ENCODE measurements around the gene RAB9A. TPM values are rescaled to one million over a fixed set of nuclear protein-coding genes. Genes with fewer than 3 reads are reported as not detected.
"Not testable (repeated sequence)": the region's sequence is repeated elsewhere in the genome, so short reads cannot be mapped to it uniquely, and the experiment has no call there.

Gene RAB9A
- total and polyA plus RNA-seq, 2 donors (not counting 3 experiments of a cell fraction or from before 2014, with no cell fraction given): 11.5 to 19.2 TPM

GRCh38 chrX:13669246-13669737, 19.6 kb upstream of the RAB9A start:
- POLR2A ChIA-PET: no interaction called here
- H3K27ac ChIP-seq (ENCODE audit: insufficient read depth, low read depth, low read length): no peak overlapping the region
- no peak overlapping the region for H2AFZ ChIP-seq (ENCODE audit: low read depth, low read length)

DNA sequence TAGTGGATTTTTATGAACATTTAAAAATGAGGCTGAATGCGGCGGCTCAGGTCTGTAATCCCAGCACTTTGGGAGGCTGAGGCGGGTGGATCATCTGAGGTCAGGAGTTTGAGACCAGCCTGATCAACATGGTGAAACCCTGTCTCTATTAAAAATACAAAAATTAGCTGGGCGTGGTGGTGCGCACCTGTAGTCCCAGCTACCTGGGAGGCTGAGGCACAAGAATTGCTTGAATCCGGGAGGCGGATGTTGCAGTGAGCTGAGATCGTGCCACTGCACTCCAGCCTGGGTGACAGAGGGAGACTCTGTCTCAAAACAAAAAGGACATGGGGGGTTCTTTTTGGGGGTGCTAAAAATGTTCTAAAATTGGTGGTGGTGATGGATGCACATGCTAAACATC, 19.2 kb upstream of the RAB9A start:
- H3K36me3 ChIP-seq (ENCODE audit: control insufficient read depth in 2 of 2, extremely low read depth in 1 of 2, insufficient read depth in 2 of 2, low read length in 2 of 2); H2AFZ ChIP-seq (ENCODE audit: low read depth, low read length); H3K4me2 ChIP-seq (ENCODE audit: insufficient read depth, low read length); POLR2A ChIA-PET; H3K9ac ChIP-seq (replicated peaks; ENCODE audit: extremely low read depth, insufficient read depth, low read length); DNase-seq (ENCODE audit: low read depth, low spot score); H3K4me1 ChIP-seq (ENCODE audit: control insufficient read depth, extremely low read depth, insufficient read depth, low read length); H3K9me1 ChIP-seq (replicated peaks; ENCODE audit: control insufficient read depth, extremely low read depth, insufficient read depth, low read length); H3K27ac ChIP-seq (ENCODE audit: insufficient read depth, low read depth, low read length); H3K9me3 ChIP-seq (replicated peaks; ENCODE audit: control insufficient read depth, insufficient read depth, low read length); BruUV-seq (replicated peaks); intact Hi-C loops (cut with micrococcal nuclease); FAIRE-seq; H3K4me3 ChIP-seq (replicated peaks in 1 of 3; ENCODE audit: insufficient read depth in 1 of 3, low read depth in 1 of 3, low read length in 3 of 3); H3K79me2 ChIP-seq (ENCODE audit: control insufficient read depth, insufficient read depth, low read length); dilution Hi-C loops (cut with MboI; ENCODE audit: extremely low pct_ligation_motif_present, low sequenced_read_pairs); H4K20me1 ChIP-seq (replicated peaks; ENCODE audit: control insufficient read depth, extremely low read depth, insufficient read depth, low read length); H3K27me3 ChIP-seq (ENCODE audit: control insufficient read depth in 2 of 2, insufficient read depth in 2 of 2, low read length in 2 of 2): not testable (repeated sequence)
- CTCF ChIA-PET: interaction anchor here (0.6 to 1.4 kb wide), 6 partner anchors 11 to 163 kb away, joined by 3 read pairs; partner anchors contain the start of gene RAB9A

More at GRCh38 chrX:13669246-13669737, 19.6 kb upstream of the RAB9A start:
- no peaks in the 10 kb centered on the region for H3K36me3 ChIP-seq (ENCODE audit: control insufficient read depth in 2 of 2, extremely low read depth in 1 of 2, insufficient read depth in 2 of 2, low read length in 2 of 2)
- H3K9me1 ChIP-seq (replicated peaks; ENCODE audit: control insufficient read depth, extremely low read depth, insufficient read depth, low read length): no peaks in the 10 kb centered on the region
- no peak for TF ChIP-seq JUN (IDR thresholded peaks at IDR 0.05; ENCODE audit: borderline replicate concordance, insufficient read depth, insufficient read length, low read depth)
- TF ChIP-seq FOS (IDR thresholded peaks at IDR 0.05; ENCODE audit: borderline replicate concordance, insufficient read depth, low read length): peak; percentile 14
- no peaks in the 10 kb centered on the region for H3K27me3 ChIP-seq (ENCODE audit: control insufficient read depth in 2 of 2, insufficient read depth in 2 of 2, low read length in 2 of 2)
- BruUV-seq (replicated peaks): no TSS peak
- dilution Hi-C loops (cut with MboI; ENCODE audit: extremely low pct_ligation_motif_present, low sequenced_read_pairs): no loop called here
- DNase-seq (ENCODE audit: low read depth, low spot score) (peak; percentile 53), FAIRE-seq (peak; percentile 82)
- no peaks in the 10 kb centered on the region for H3K79me2 ChIP-seq (ENCODE audit: control insufficient read depth, insufficient read depth, low read length)
- H3K9me3 ChIP-seq (replicated peaks; ENCODE audit: control insufficient read depth, insufficient read depth, low read length): no peaks in the 10 kb centered on the region
- CTCF ChIA-PET: interaction anchor here (0.6 to 1.4 kb wide), 8 partner anchors 10 to 723 kb away, joined by 3 read pairs; partner anchors contain the start of gene RAB9A
- intact Hi-C loops (cut with micrococcal nuclease): no loop called here
- H3K9ac ChIP-seq (replicated peaks; ENCODE audit: extremely low read depth, insufficient read depth, low read length): no peak overlapping the region
- no peaks in the 10 kb centered on the region for H4K20me1 ChIP-seq (replicated peaks; ENCODE audit: control insufficient read depth, extremely low read depth, insufficient read depth, low read length)
- no peaks in the 10 kb centered on the region for H3K4me1 ChIP-seq (ENCODE audit: control insufficient read depth, extremely low read depth, insufficient read depth, low read length)
- no peak overlapping the region for H3K4me2 ChIP-seq (ENCODE audit: insufficient read depth, low read length)
- no peak overlapping the region for H3K4me3 ChIP-seq (replicated peaks in 1 of 3; ENCODE audit: insufficient read depth in 1 of 3, low read depth in 1 of 3, low read length in 3 of 3)
